ENCODE results near the gene GJA3. TPM values are rescaled to one million over a fixed set of nuclear protein-coding genes. Genes with fewer than 3 reads are reported as not detected.
A peak's percentile ranks its signal among the peaks of the same experiment; 100 is the strongest.

The GJA3 gene
- total and polyA plus RNA-seq, 7 donors, result 0.01 to 0.06 TPM; not detected in 5

- Histone ChIP-seq H3K4me1 (peaks cover 15% of the 10 kb centered on the region), H3K4me3 (no peak overlapping the region), H3K9me3 (no peaks in the 10 kb centered on the region), H3K27ac (no peak overlapping the region), H3K27me3 (ENCODE audit: insufficient read depth in 3 of 3, low read length in 2 of 3) (peaks cover 0 to 62% (median 3%) of the 10 kb centered on the region in 3 donors), H3K36me3 (ENCODE audit: insufficient read depth in 1 of 2, low read depth in 1 of 2) (no peaks in the 10 kb centered on the region)
- DNase-seq, result no peak
- intact Hi-C loops (cut with DNase I), result no loop called here
- TF ChIP-seq CTCF (IDR thresholded peaks at IDR 0.05), result no peak
- WGBS, 3 donors, result 55 to 83% (median 80%) methylated on average over 4 of the region's 4 CpGs
- ATAC-seq, result peak in 1 of 4 donors; percentile 45
These were observed 20.4 kb downstream of the GJA3 start for GRCh38 chr13:20140487-20140886.

GRCh38 chr13:20137875-20138274, 23.0 kb downstream of the GJA3 start:
- no peak for DNase-seq

GRCh38 chr13:20136781-20137703, 23.8 kb downstream of the GJA3 start:
- Histone ChIP-seq H3K36me3 (ENCODE audit: insufficient read depth in 1 of 2, low read depth in 1 of 2) (no peaks in the 10 kb centered on the region), H3K27ac (no peak overlapping the region), H3K27me3 (ENCODE audit: insufficient read depth in 3 of 3, low read length in 2 of 3) (peaks cover 0 to 70% (median 2%) of the 10 kb centered on the region in 3 donors), H3K4me3 (peak overlapping the region; percentile 21), H3K4me1 (peaks cover 15% of the 10 kb centered on the region), H3K9me3 (no peaks in the 10 kb centered on the region)
- intact Hi-C loops (cut with DNase I), result no loop called here
- peak; percentile 6 for TF ChIP-seq CTCF (IDR thresholded peaks at IDR 0.05)
- 30 to 37% (median 31%) methylated on average over 49 to 56 of the region's 56 CpGs for WGBS, 3 donors
- no peak for DNase-seq
- ATAC-seq, result peak in 2 of 4 donors; percentile 58 to 67

More at GRCh38 chr13:20137875-20138274, 23.0 kb downstream of the GJA3 start:
- Histone ChIP-seq H3K4me1 (peaks cover 15% of the 10 kb centered on the region), H3K27me3 (ENCODE audit: insufficient read depth in 3 of 3, low read length in 2 of 3) (peaks cover 0 to 76% (median 2%) of the 10 kb centered on the region in 3 donors), H3K9me3 (no peaks in the 10 kb centered on the region), H3K27ac (no peak overlapping the region), H3K36me3 (ENCODE audit: insufficient read depth in 1 of 2, low read depth in 1 of 2) (no peaks in the 10 kb centered on the region), H3K4me3 (no peak overlapping the region)
- WGBS, 3 donors, result 64 to 83% (median 75%) methylated on average over 2 of the region's 2 CpGs
- intact Hi-C loops (cut with DNase I), result no loop called here
- no peak for ATAC-seq
- TF ChIP-seq CTCF (IDR thresholded peaks at IDR 0.05), result no peak

GRCh38 chr13:20134732-20135131, 26.1 kb downstream of the GJA3 start:
- no peaks in the 10 kb centered on the region for H3K36me3 ChIP-seq (ENCODE audit: insufficient read depth in 1 of 2, low read depth in 1 of 2)
- TF ChIP-seq CTCF (IDR thresholded peaks at IDR 0.05), result no peak
- ATAC-seq, result no peak
- intact Hi-C loops (cut with DNase I), result no loop called here
- DNase-seq, result no peak
- peaks cover 4% of the 10 kb centered on the region for H3K4me1 ChIP-seq
- no peak overlapping the region for H3K4me3 ChIP-seq
- peaks cover 0 to 65% (median 2%) of the 10 kb centered on the region in 3 donors for H3K27me3 ChIP-seq (ENCODE audit: insufficient read depth in 3 of 3, low read length in 2 of 3)
- WGBS, 3 donors, result 70 to 84% (median 75%) methylated on average over 8 of the region's 8 CpGs
- no peak overlapping the region for H3K27ac ChIP-seq
- H3K9me3 ChIP-seq, result no peaks in the 10 kb centered on the region

All from psoas muscle (tissue), 8 donors.